Natural killer cell (primary cell): ENCODE results near the gene KIFAP3. TPM values are rescaled to one million over a fixed set of nuclear protein-coding genes. Genes with fewer than 3 reads are reported as not detected.

Source experiments
- ATAC-seq, 3 donors: fragments of 150-1000 bp in 2 of 3; fragments of 200-7000 bp in 1 of 3; cut with Tn5 transposase; 1 replicate in 1 of 3; 2 replicates in 2 of 3; pipeline ENCODE4 v1.10.0; 2021; ENCODE audit warnings: mild to moderate bottlenecking in 2 of 3, moderate library complexity in 2 of 3
- DNase-seq, 2 donors: peaks; one replicate each; pipeline versions ENCODE4 v3.0.0 to v3.0.0-alpha.2; 2013 to 2021; ENCODE audit warnings: mixed read lengths in 1 of 2
- H3K27ac ChIP-seq: one replicate; pipeline ENCODE4 v1.5.1; 2013; ENCODE audit warnings: mild to moderate bottlenecking, low read length
- H3K27me3 ChIP-seq: one replicate; pipeline ENCODE4 v1.6.1; 2013; ENCODE audit warnings: low read length; ENCODE audit not compliant: control insufficient read depth, insufficient read depth
- H3K36me3 ChIP-seq: one replicate; pipeline ENCODE4 v1.6.1; 2013; ENCODE audit warnings: low read length; ENCODE audit not compliant: control insufficient read depth, insufficient read depth
- H3K4me1 ChIP-seq: one replicate; pipeline ENCODE4 v1.6.1; 2013; ENCODE audit warnings: low read length; ENCODE audit not compliant: control insufficient read depth, insufficient read depth
- H3K4me3 ChIP-seq: one replicate; pipeline ENCODE4 v1.5.1; 2013; ENCODE audit warnings: low read length
- H3K9me3 ChIP-seq: one replicate; pipeline ENCODE4 v1.6.1; 2013; ENCODE audit warnings: low read length; ENCODE audit not compliant: control insufficient read depth, insufficient read depth
- H3K27ac Mint-ChIP-seq, 2 donors: one replicate each; pipeline ENCODE4 v1.8.0; 2022; ENCODE audit warnings: mild to moderate bottlenecking in 2 of 2, mixed read lengths in 2 of 2, moderate library complexity in 1 of 2
- H3K27me3 Mint-ChIP-seq, 2 donors: one replicate each; pipeline ENCODE4 v1.8.0; 2022; ENCODE audit warnings: low read depth in 2 of 2, mixed read lengths in 2 of 2
- H3K36me3 Mint-ChIP-seq: one replicate; pipeline ENCODE4 v1.8.0; 2022; ENCODE audit warnings: mixed read lengths
- H3K4me1 Mint-ChIP-seq, 2 donors: one replicate each; pipeline ENCODE4 v1.8.0; 2022; ENCODE audit warnings: mixed read lengths in 2 of 2
- H3K4me3 Mint-ChIP-seq: one replicate; pipeline ENCODE4 v1.8.0; 2022; ENCODE audit warnings: mild to moderate bottlenecking, moderate library complexity, mixed read lengths
- H3K9me3 Mint-ChIP-seq, 2 donors: one replicate each; pipeline ENCODE4 v1.8.0; 2022; ENCODE audit warnings: mixed read lengths in 2 of 2
- CTCF ChIP-seq: fragments of 200-600 bp; IDR thresholded peaks from one replicate; pipeline ENCODE4 v1.8.0; 2022; ENCODE audit warnings: antibody characterized with exemption
- WGBS: methylation state at CpG from one replicate; pipeline ENCODE4 v1.1.7; 2013; ENCODE audit warnings: missing lambda C conversion rate; ENCODE audit not compliant: insufficient coverage; 5-methylcytosine and 5-hydroxymethylcytosine counted together
- intact Hi-C: fragments of 100-400 bp; cut with micrococcal nuclease; formaldehyde crosslinking; loops from one replicate; pipeline ENCODE4 v1.14.2; 2022
- total RNA-seq, 4 donors: library from RNA; stranded (reverse); fragments of 120-200 nt in 1 of 4; gene quantifications; one replicate each; pipeline versions ENCODE4 v1.2.3 to v1.2.4, GENCODE V29; 2013 to 2022

Gene KIFAP3
- total RNA-seq, 3 donors from 2014 or later (not counting 1 experiment from before 2014, with no cell fraction given): 31.0 to 34.3 (median 33.7) TPM

GRCh38 chr1:169899519-169900217, 174.8 kb downstream of the KIFAP3 start:
- intact Hi-C loops: no loop called here
- no peaks in the 10 kb centered on the region for H3K9me3 Mint-ChIP-seq
- H3K4me3 Mint-ChIP-seq: no peak overlapping the region
- no peak for DNase-seq
- ATAC-seq: no peak
- no peak for TF ChIP-seq CTCF
- H3K27me3 ChIP-seq: no peaks in the 10 kb centered on the region
- H3K27me3 Mint-ChIP-seq: peaks cover 7 to 12% of the 10 kb centered on the region in 2 donors
- peaks cover 14 to 20% of the 10 kb centered on the region in 2 donors for H3K4me1 Mint-ChIP-seq
- no peak overlapping the region for H3K27ac ChIP-seq
- 82% methylated on average over 4 of the region's 4 CpGs for WGBS
- no peaks in the 10 kb centered on the region for H3K36me3 ChIP-seq
- no peaks in the 10 kb centered on the region for H3K9me3 ChIP-seq
- H3K4me3 ChIP-seq: no peak overlapping the region
- H3K36me3 Mint-ChIP-seq: no peaks in the 10 kb centered on the region
- no peak overlapping the region for H3K27ac Mint-ChIP-seq
- H3K4me1 ChIP-seq: peaks cover 6% of the 10 kb centered on the region

GRCh38 chr1:169896013-169896412, 178.5 kb downstream of the KIFAP3 start:
- Mint-ChIP-seq H3K27me3 (peaks cover 8 to 12% of the 10 kb centered on the region in 2 donors), H3K9me3 (no peaks in the 10 kb centered on the region), H3K4me1 (peaks cover 30 to 33% of the 10 kb centered on the region in 2 donors), H3K4me3 (no peak overlapping the region), H3K27ac (no peak overlapping the region), H3K36me3 (no peaks in the 10 kb centered on the region)
- H3K27me3 ChIP-seq: no peaks in the 10 kb centered on the region
- DNase-seq: no peak
- TF ChIP-seq CTCF: no peak
- H3K9me3 ChIP-seq: no peaks in the 10 kb centered on the region
- H3K4me3 ChIP-seq: no peak overlapping the region
- ATAC-seq: peak in 1 of 3 donors; percentile 28
- no peak overlapping the region for H3K27ac ChIP-seq
- H3K4me1 ChIP-seq: peaks cover 16% of the 10 kb centered on the region
- intact Hi-C loops: no loop called here
- H3K36me3 ChIP-seq: no peaks in the 10 kb centered on the region
- 79% methylated on average over 4 of the region's 4 CpGs for WGBS

- peak overlapping the region; percentile 91 for H3K27ac ChIP-seq
- Mint-ChIP-seq H3K4me3 (peak overlapping the region; percentile 94), H3K4me1 (peaks cover 42 to 45% of the 10 kb centered on the region in 2 donors), H3K27me3 (peaks cover 8 to 12% of the 10 kb centered on the region in 2 donors), H3K27ac (peak overlapping the region; percentile 100), H3K9me3 (no peaks in the 10 kb centered on the region), H3K36me3 (no peaks in the 10 kb centered on the region)
- intact Hi-C loops: loop anchor here (1.0 to 5.0 kb wide), 6 partner anchors 180 to 1958 kb away; partner anchors contain the start of genes DCAF6, GORAB, KIFAP3 and METTL13
- DNase-seq (no peak), ATAC-seq (no peak)
- H3K27me3 ChIP-seq: no peaks in the 10 kb centered on the region
- 44% methylated on average over 15 of the region's 15 CpGs for WGBS
- H3K9me3 ChIP-seq: no peaks in the 10 kb centered on the region
- H3K4me3 ChIP-seq: peak overlapping the region; percentile 94
- H3K36me3 ChIP-seq: no peaks in the 10 kb centered on the region
- TF ChIP-seq CTCF: no peak
- H3K4me1 ChIP-seq: peaks cover 20% of the 10 kb centered on the region
Observed at GRCh38 chr1:169894424-169895145, 179.9 kb downstream of the KIFAP3 start.
